Prostate gland (tissue), 2 donors: Measurements from ENCODE around the gene PDLIM3. TPM values are rescaled to one million over a fixed set of nuclear protein-coding genes. Genes with fewer than 3 reads are reported as not detected.

ENCODE experiments used
- DNase-seq: peaks from one replicate; pipeline ENCODE4 v3.0.0-alpha.2; 2019; ENCODE audit warnings: low spot score
- H3K27ac ChIP-seq, 2 donors: fragments of 200-600 bp; sonication (generic); 2 replicates each; pipeline ENCODE4 v1.5.1; 2017 to 2019
- H3K27me3 ChIP-seq: fragments of 200-600 bp; sonication (generic); replicated peaks from 2 replicates; pipeline ENCODE4 v1.5.1; 2019; ENCODE audit not compliant: insufficient read depth
- H3K36me3 ChIP-seq, 2 donors: fragments of 200-600 bp; sonication (generic); 1 replicate in 1 of 2; 2 replicates in 1 of 2; pipeline versions ENCODE4 v1.5.1 to v1.8.1; 2017 to 2019
- H3K4me1 ChIP-seq: fragments of 200-600 bp; sonication (generic); replicated peaks from 2 replicates; pipeline ENCODE4 v1.5.1; 2019
- H3K4me3 ChIP-seq, 2 donors: fragments of 200-600 bp; sonication (generic); 2 replicates each; pipeline ENCODE4 v1.5.1; 2017 to 2019
- H3K9me3 ChIP-seq: fragments of 200-600 bp; sonication (generic); 2 replicates; pipeline ENCODE4 v1.5.1; 2017
- CTCF ChIP-seq, 4 experiments: fragments of 200-600 bp in 2 of 4; fragments of 450-650 bp in 2 of 4; sonication (generic) in 2 of 4; IDR thresholded peaks; 1 replicate in 3 of 4; 2 replicates in 1 of 4; pipeline ENCODE4 v1.5.1; 2016 to 2019; ENCODE audit warnings: antibody characterized with exemption in 4 of 4, mild to moderate bottlenecking in 2 of 4, moderate library complexity in 2 of 4
- POLR2A ChIP-seq: fragments of 450-650 bp; IDR thresholded peaks from one replicate; pipeline ENCODE4 v1.6.1; 2016; ENCODE audit warnings: antibody characterized with exemption, mild to moderate bottlenecking
- POLR2AphosphoS5 ChIP-seq: sonication (generic); formaldehyde crosslinking; IDR thresholded peaks from one replicate; pipeline ENCODE4 v1.6.1; 2017; ENCODE audit warnings: antibody characterized with exemption
- WGBS: methylation state at CpG from one replicate; pipeline ENCODE4 v1.1.5; 2018; 5-methylcytosine and 5-hydroxymethylcytosine counted together
- intact Hi-C: fragments of 100-400 bp; cut with DNase I; formaldehyde crosslinking; loops from one replicate; pipeline ENCODE4 v1.14.2; 2022
- total RNA-seq, 2 donors: library from RNA; depleted of rRNA; stranded (reverse); fragments of >200 nt; gene quantifications; one replicate each; pipeline ENCODE4 v1.1.0, GENCODE V29; 2016

Gene PDLIM3
- total RNA-seq, 2 donors from 2014 or later: 78.7 to 139 TPM

DNA sequence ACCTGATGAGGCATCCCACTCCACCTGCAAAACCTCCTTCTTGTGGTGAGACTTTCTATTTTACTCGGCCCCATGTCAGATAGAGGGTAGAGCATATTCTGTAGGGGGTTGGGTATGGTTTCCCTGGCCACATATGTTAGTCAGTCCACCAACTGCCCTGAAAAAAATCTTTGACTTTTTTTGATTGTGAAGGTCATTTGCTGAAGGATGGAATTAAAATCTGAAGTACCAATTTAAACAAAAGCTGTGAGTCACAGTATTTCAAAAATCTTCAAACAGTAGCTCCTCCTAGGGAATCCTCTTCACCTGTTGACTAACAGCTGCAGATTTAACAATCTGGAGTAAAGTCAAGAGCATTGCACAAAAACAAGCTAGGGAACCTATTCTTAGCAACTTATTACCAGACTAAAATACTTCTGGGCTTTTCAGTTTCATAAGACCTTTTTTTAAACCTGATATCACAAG, 55.8 kb downstream of the PDLIM3 start:
- Histone ChIP-seq H3K4me1 (no peaks in the 10 kb centered on the region), H3K4me3 (no peak overlapping the region)
- intact Hi-C loops: no loop called here

GRCh38 chr4:185473247-185473646, 62.1 kb downstream of the PDLIM3 start:
- Histone ChIP-seq H3K4me3 (no peak overlapping the region), H3K4me1 (no peaks in the 10 kb centered on the region), H3K27me3 (no peaks in the 10 kb centered on the region), H3K36me3 (no peaks in the 10 kb centered on the region), H3K27ac (no peak overlapping the region), H3K9me3 (no peaks in the 10 kb centered on the region)
- TF ChIP-seq POLR2A (no peak), CTCF (IDR thresholded peaks at IDR 0.05) (no peak), POLR2AphosphoS5 (no peak)
- intact Hi-C loops: loop anchor here (5.0 kb wide), 2 partner anchors 34 to 564 kb away; no protein-coding TSS in a partner anchor
- no peak for DNase-seq
- 98% methylated on average over 8 of the region's 8 CpGs for WGBS

More for the DNA sequence above, 55.8 kb downstream of the PDLIM3 start:
- WGBS: 65% methylated on average over 1 of the region's 1 CpG
- Histone ChIP-seq H3K9me3 (no peaks in the 10 kb centered on the region), H3K27ac (no peak overlapping the region), H3K27me3 (no peaks in the 10 kb centered on the region), H3K36me3 (no peaks in the 10 kb centered on the region)
- TF ChIP-seq CTCF (IDR thresholded peaks at IDR 0.05) (no peak), POLR2A (no peak), POLR2AphosphoS5 (no peak)
- no peak for DNase-seq

GRCh38 chr4:185472103-185472542, 63.2 kb downstream of the PDLIM3 start:
- TF ChIP-seq POLR2AphosphoS5: no peak
- no peak for TF ChIP-seq CTCF (IDR thresholded peaks at IDR 0.05)
- TF ChIP-seq POLR2A: no peak
- DNase-seq: no peak
- 12% methylated on average over 10 of the region's 10 CpGs for WGBS
- no peaks in the 10 kb centered on the region for H3K9me3 ChIP-seq
- peak overlapping the region; percentile 63 to 70 for H3K4me3 ChIP-seq
- intact Hi-C loops: loop anchor here (5.0 kb wide), 2 partner anchors 35 to 565 kb away; no protein-coding TSS in a partner anchor
- H3K36me3 ChIP-seq: no peaks in the 10 kb centered on the region
- no peaks in the 10 kb centered on the region for H3K4me1 ChIP-seq
- H3K27ac ChIP-seq: peak overlapping the region in 1 of 2 donors; percentile 81
- no peaks in the 10 kb centered on the region for H3K27me3 ChIP-seq

- TF ChIP-seq POLR2A (peak; percentile 42), POLR2AphosphoS5 (no peak), CTCF (IDR thresholded peaks at IDR 0.05) (peak; percentile 70 to 85 (median 75))
- Histone ChIP-seq H3K4me3 (peak within 1 kb of the TSS; percentile 63 to 70), H3K27ac (peak within 1 kb of the TSS; percentile 74 to 81), H3K36me3 (no peaks in the 10 kb centered on the region), H3K27me3 (no peaks in the 10 kb centered on the region), H3K9me3 (no peaks in the 10 kb centered on the region), H3K4me1 (no peaks in the 10 kb centered on the region)
- 2% methylated on average over 71 of the region's 93 CpGs for WGBS
- DNase-seq: peak; percentile 95
- intact Hi-C loops: loop anchor here (1.0 to 5.0 kb wide), 4 partner anchors 36 to 566 kb away; no protein-coding TSS in a partner anchor
Observed at GRCh38 chr4:185471235-185472102, 63.8 kb downstream of the PDLIM3 start, which contains the start of gene CCDC110. CCDC110 (minus strand) TSS chr4:185471733; CDS start chr4:185471683, 50 bp downstream.
